Mucosa of descending colon (tissue), 3 donors: ENCODE measurements around the gene ZNF618. TPM values are rescaled to one million over a fixed set of nuclear protein-coding genes. Genes with fewer than 3 reads are reported as not detected.

ENCODE experiments used
- ATAC-seq: fragments of 200-7000 bp; cut with Tn5 transposase; one replicate; pipeline ENCODE4 v1.9.1; 2020; ENCODE audit warnings: mild to moderate bottlenecking, moderate library complexity
- DNase-seq, 3 donors: peaks; one replicate each; pipeline ENCODE4 v3.0.0-alpha.2; 2020
- H3K36me3 ChIP-seq: fragments of 200-600 bp; one replicate; pipeline ENCODE4 v1.8.0; 2021; ENCODE audit warnings: low read depth, mild to moderate bottlenecking
- H3K4me1 ChIP-seq: fragments of 200-600 bp; one replicate; pipeline ENCODE4 v1.8.0; 2021; ENCODE audit warnings: low read depth, mild to moderate bottlenecking
- H3K4me3 ChIP-seq: fragments of 200-600 bp; one replicate; pipeline ENCODE4 v1.8.0; 2021; ENCODE audit warnings: mild to moderate bottlenecking
- H3K9me3 ChIP-seq: fragments of 200-600 bp; one replicate; pipeline ENCODE4 v1.8.0; 2021; ENCODE audit warnings: mild to moderate bottlenecking
- CTCF ChIP-seq: fragments of 200-600 bp; IDR thresholded peaks from one replicate; pipeline ENCODE4 v1.8.0; 2022; ENCODE audit warnings: antibody characterized with exemption, mild to moderate bottlenecking
- intact Hi-C, 2 donors: fragments of 100-400 bp; cut with DNase I in 1 of 2; cut with micrococcal nuclease in 1 of 2; formaldehyde crosslinking; loops; one replicate each; pipeline versions ENCODE4 v1.11.0 to v1.11.1; 2022; cut with DNase I, micrococcal nuclease
- total RNA-seq, 3 donors: library from RNA; stranded (reverse); fragmentation: NEBNext Ultra II Directional in 2 of 3; extraction: Animal tissue kit (Norgen Biotek cat#: 25700) in 2 of 3; gene quantifications; one replicate each; pipeline versions ENCODE4 v1.2.1 to v1.2.4, GENCODE V29; 2021 to 2023
- donor health status: DM: no; HTN: no; CAD: no; lungs with moderate emphysema.
- donor health status: DM: no; HTN: no; CAD: no.
- donor health status: DM: no; HTN: yes; CAD: no.

The ZNF618 gene
- total RNA-seq, 3 donors from 2014 or later, result 2.7 to 6.2 (median 3.7) TPM

- Histone ChIP-seq H3K9me3 (no peaks in the 10 kb centered on the region), H3K4me1 (no peaks in the 10 kb centered on the region), H3K36me3 (no peaks in the 10 kb centered on the region), H3K4me3 (no peak overlapping the region)
- intact Hi-C loops, result no loop called here
- DNase-seq (no peak), ATAC-seq (no peak)
- TF ChIP-seq CTCF, result no peak
These were observed 172.7 kb downstream of the ZNF618 start for GRCh38 chr9:114048533-114049415.

- no peak for DNase-seq
- no peak for ATAC-seq
- no peak for TF ChIP-seq CTCF
These were observed 173.5 kb downstream of the ZNF618 start for GRCh38 chr9:114049441-114050225.

GRCh38 chr9:114050226-114050568, 174.1 kb downstream of the ZNF618 start:
- Histone ChIP-seq H3K4me1 (no peaks in the 10 kb centered on the region), H3K4me3 (no peak overlapping the region), H3K36me3 (no peaks in the 10 kb centered on the region), H3K9me3 (no peaks in the 10 kb centered on the region)
- no peak for TF ChIP-seq CTCF
- ATAC-seq, result no peak
- no peak for DNase-seq
- intact Hi-C loops, result no loop called here

More at GRCh38 chr9:114049441-114050225, 173.5 kb downstream of the ZNF618 start:
- no peaks in the 10 kb centered on the region for H3K36me3 ChIP-seq
- no peak overlapping the region for H3K4me3 ChIP-seq
- no peaks in the 10 kb centered on the region for H3K9me3 ChIP-seq
- intact Hi-C loops, result no loop called here
- H3K4me1 ChIP-seq, result no peaks in the 10 kb centered on the region

GRCh38 chr9:114050646-114051045, 174.5 kb downstream of the ZNF618 start:
- Histone ChIP-seq H3K4me1 (no peaks in the 10 kb centered on the region), H3K36me3 (no peaks in the 10 kb centered on the region), H3K9me3 (no peaks in the 10 kb centered on the region), H3K4me3 (no peak overlapping the region)
- ATAC-seq (no peak), DNase-seq (no peak)
- no peak for TF ChIP-seq CTCF
- intact Hi-C loops, result no loop called here

GRCh38 chr9:114051281-114051680, 175.2 kb downstream of the ZNF618 start:
- TF ChIP-seq CTCF, result no peak
- H3K4me1 ChIP-seq, result no peaks in the 10 kb centered on the region
- no peaks in the 10 kb centered on the region for H3K36me3 ChIP-seq
- H3K4me3 ChIP-seq, result no peak overlapping the region
- no peaks in the 10 kb centered on the region for H3K9me3 ChIP-seq
- intact Hi-C loops, result no loop called here
- DNase-seq, result no peak
- ATAC-seq, result no peak
